ENCODE measurements around the gene METAP2. TPM values are rescaled to one million over a fixed set of nuclear protein-coding genes. Genes with fewer than 3 reads are reported as not detected.

The METAP2 gene
- total and polyA plus RNA-seq, 2 of the 8 experiments (the other 6 are each of a cell fraction or from before 2014, with no cell fraction given) = 41.3 to 114 TPM

GRCh38 chr12:95548056-95548538 lies 74.1 kb downstream of the METAP2 start (continued):
- TF ChIP-seq GTF2F1 (IDR thresholded peaks at IDR 0.05; ENCODE audit: borderline replicate concordance, low read depth, low read length) (no peak), CREB1 (IDR thresholded peaks at IDR 0.05) (peak; percentile 19; the same call in 1 of the 2 replicates)

Data from H1 (cell line).